GM13976 (cell line): ENCODE results near the gene ASTN2.

ENCODE experiments used
- DNase-seq: peaks from one replicate; pipeline ENCODE4 v3.0.0; 2012; ENCODE audit warnings: low spot score
- in situ Hi-C: fragments of 300-500 bp; cut with MboI; formaldehyde crosslinking; loops from one replicate; pipeline ENCODE4 v1.12.0; 2022; ENCODE audit warnings: low sequenced_read_pairs, mixed read lengths, inconsistent platforms; ENCODE audit not compliant: unreplicated experiment
- TF ChIP-seq, protein P1 (sequence below): IDR thresholded peaks from 2 replicates; pipeline ENCODE4 v1.5.1; 2012; ENCODE audit warnings: borderline replicate concordance, mild to moderate bottlenecking; ENCODE audit not compliant: insufficient read depth; ENCODE audit errors: extremely low read depth, missing control alignments, control extremely low read depth

The ASTN2 gene

DNA sequence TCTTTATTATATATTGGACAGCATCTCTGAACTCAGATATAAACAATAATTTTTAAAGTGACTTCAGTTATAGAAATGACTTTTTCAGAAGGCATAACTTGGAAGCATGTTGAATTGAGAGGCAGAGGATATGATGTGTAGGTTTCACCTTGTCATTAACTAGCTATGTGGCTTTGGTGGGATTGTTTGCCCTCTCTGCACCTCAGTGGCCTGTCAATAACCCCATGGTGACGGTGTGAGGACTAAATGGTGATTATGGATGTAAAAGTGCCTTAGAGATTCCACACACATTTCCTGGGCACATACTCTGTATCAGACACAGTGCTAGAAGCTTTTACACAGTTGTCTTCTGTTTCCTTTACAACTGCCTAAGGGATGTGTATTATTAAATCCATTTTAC lies 962.6 kb downstream of the ASTN2 start:
- TF ChIP-seq, protein P1, sequence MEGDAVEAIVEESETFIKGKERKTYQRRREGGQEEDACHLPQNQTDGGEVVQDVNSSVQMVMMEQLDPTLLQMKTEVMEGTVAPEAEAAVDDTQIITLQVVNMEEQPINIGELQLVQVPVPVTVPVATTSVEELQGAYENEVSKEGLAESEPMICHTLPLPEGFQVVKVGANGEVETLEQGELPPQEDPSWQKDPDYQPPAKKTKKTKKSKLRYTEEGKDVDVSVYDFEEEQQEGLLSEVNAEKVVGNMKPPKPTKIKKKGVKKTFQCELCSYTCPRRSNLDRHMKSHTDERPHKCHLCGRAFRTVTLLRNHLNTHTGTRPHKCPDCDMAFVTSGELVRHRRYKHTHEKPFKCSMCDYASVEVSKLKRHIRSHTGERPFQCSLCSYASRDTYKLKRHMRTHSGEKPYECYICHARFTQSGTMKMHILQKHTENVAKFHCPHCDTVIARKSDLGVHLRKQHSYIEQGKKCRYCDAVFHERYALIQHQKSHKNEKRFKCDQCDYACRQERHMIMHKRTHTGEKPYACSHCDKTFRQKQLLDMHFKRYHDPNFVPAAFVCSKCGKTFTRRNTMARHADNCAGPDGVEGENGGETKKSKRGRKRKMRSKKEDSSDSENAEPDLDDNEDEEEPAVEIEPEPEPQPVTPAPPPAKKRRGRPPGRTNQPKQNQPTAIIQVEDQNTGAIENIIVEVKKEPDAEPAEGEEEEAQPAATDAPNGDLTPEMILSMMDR: no peak
- DNase-seq: no peak
- in situ Hi-C loops: no loop called here

DNA sequence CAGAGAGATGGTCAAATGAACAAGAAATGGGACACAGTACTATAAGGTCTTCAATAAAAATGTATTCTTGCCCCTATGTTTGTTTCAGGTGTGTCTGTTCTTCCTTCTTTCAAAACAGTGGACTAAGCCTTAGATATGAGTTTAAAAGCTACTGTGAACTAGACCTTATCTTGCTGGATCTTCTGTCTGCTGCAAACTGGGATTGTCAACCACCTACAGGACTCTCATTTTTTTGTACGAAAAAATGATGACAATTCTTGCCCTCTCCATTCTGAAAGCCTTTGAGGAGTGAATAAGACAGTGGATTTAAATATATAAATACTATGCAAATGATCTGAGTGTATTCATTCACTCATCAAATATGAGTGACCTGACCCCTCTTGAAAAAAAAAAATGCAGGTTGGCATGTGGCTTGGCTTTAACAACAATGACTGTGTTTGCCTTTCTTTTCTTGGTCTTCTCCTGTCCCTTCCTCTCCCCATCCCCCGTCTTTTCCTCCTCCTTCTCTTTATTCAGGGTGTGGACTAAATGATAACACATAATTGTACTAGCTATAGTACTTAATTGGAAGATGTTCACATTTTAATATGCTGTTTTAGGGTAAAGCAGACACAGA lies 963.2 kb downstream of the ASTN2 start:
- TF ChIP-seq, protein P1: no peak
- no peak for DNase-seq
- in situ Hi-C loops: no loop called here

- in situ Hi-C loops: no loop called here
- TF ChIP-seq, protein P1: no peak
- DNase-seq: peak; percentile 25
These were observed 964.3 kb downstream of the ASTN2 start for GRCh38 chr9:116450378-116451139.

GRCh38 chr9:116449949-116450348 lies 964.9 kb downstream of the ASTN2 start:
- in situ Hi-C loops: no loop called here
- TF ChIP-seq, protein P1: no peak
- no peak for DNase-seq

DNA sequence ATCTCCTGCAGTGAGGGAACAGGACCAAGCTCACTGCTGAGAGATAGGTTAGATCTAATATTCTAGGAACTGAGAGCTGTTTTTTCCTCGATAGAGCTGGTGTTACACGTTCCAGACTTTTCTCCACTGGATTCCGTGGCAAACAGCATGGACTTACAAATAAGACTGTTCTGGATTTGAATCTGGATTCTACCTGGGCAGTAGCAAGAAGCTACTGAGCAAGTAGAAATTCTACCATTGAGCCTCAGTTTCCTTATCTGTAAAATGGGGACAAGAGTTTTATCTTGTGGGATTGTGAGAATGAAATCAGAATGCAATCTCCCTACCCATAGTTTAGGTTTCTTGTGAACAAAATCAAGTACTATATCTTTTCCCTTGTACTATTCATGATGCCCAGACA lies 966.4 kb downstream of the ASTN2 start:
- in situ Hi-C loops: no loop called here
- no peak for DNase-seq
- TF ChIP-seq, protein P1: no peak

GRCh38 chr9:116447934-116448333 lies 966.9 kb downstream of the ASTN2 start:
- TF ChIP-seq, protein P1: no peak
- in situ Hi-C loops: no loop called here
- no peak for DNase-seq
